HG03159 (cell line): ENCODE data around the gene PSMC3IP.

Source experiments
- ATAC-seq: cut with Tn5 transposase; IDR thresholded peaks from one replicate; pipeline ENCODE4 v1.9.1; 2021; ENCODE audit warnings: mild to moderate bottlenecking, moderate library complexity; ENCODE audit not compliant: unreplicated experiment

PSMC3IP gene

DNA sequence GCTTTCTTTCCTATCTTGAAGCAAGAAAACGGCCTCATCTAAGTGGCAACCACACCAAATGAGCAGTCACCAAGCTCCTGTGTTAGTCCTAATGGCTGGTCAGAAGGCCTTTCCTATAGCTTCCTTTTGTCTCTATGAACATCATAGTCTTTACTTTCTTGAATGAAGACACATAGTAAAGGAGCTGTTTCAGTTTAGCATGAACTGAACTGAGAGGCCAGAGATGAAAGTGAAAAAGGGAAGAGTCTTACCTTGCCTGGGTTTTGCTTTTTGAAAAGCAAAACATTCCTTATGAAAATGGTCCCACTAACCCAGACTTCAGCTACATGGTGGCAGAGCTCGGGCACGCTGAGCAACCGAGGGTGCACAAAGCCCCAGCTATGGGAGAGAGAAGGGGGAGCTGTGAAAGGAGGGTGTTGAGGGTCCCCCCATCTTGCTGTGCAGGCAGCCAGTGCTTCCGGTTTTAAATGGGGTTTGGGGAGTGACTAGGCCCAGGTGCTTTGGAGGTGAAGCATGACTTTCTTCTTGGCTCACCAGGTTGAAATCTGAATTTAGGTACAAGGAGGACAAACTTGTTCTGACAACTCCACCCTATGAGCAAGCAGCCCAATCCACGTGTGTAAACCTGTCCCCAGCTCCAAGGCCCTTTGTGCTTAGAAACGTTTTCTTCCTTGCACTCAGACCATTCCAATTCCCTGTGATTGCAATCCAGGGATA, 9.1 kb upstream of the PSMC3IP start:
- ATAC-seq: no peak

DNA sequence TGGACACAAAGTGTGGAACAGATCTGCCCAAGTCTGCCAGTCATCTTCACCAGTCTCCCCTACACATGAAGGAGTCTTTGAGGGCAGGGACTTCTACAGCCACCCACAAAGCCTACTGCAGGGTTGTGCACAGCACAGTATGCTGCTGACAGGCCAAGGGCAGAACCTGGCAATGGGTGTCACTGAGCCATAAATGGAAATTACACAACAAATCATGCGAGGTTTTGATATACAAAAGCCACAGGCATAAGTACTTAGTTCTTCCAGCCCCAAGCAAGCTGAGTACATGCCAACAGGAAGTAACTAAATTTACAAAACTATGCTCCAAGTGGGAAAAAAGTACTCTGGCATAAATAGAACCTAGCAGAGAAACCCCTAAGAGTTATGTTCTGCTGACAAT, 7.8 kb upstream of the PSMC3IP start:
- no peak for ATAC-seq

DNA sequence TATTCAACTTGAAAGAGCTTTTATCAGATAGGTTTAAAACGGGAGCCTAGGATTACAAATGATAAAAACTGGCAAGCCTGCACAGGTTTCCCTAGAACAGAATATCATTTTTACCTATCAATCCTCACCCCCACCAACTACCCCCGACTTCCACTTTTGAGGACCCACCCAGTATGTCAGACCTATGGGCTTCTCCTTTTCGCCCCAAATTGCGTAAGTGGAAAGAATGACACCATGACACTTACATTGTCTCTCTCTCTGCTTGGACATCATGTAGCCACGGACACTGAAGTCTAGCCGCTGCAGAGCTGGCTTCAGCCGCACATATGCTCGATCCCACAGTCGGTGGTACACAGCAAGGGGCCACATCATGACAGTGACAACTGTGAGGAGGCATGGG, 7.4 kb upstream of the PSMC3IP start:
- ATAC-seq: no peak

DNA sequence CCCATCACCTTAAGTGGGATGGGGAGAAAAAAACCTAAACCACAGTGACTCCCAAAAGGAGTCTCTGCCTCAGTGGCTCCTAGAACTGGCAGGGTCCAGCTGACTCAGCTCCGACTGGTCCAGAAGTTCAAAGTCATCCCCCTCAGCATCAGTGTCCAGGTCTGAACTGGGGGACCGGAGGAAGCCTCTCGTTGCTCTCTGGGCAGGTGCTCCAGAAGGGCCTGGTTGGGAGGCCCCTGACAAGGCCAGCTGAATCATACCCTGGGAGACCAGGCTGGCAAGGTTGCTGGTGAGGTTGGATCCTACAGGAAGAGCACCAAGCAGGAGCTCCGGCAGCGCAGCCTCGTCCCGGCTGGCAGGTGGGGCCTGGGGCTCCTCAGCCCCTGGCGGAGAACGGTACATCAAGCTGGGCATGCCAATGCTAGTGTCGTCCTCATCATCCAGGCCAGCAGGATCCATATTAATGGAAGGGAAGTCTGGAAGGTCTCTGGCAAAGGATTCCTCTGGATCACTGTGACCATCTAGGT, 4.3 kb upstream of the PSMC3IP start:
- ATAC-seq: no peak

DNA sequence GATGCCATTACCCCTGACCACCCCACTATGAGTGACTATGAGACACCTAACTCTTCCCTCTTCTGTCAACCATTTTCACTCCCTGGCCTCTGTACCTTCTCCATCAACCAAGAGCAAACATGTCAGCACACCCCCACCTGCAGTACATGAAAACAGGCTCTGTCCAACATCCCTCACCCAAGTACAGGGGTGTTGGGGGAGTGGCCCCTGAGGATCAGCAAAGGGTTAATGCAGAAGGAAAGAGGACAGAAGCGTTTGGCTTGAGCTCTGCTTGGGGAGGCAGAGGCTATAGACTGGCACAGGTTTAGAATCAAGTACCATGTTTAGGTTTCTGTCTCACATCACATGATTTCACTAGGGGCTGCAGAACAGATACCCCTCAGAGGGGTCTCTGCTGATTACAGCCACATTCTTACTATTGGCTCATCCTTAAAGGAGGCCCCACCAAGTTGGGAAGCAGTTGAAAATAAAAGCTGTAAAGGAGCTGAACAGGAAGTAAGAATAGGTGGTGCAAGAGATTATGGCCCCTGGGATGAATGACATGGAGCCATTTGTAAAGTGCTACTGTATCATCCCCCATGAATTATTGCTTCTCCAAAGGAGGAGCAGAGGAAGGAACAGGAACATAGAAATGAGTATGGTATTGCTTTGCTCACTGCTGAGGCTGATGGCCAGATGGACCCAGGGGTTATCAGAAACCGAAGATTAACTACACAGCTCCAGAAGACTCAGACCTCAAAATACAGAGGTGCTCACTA, 2.4 kb upstream of the PSMC3IP start:
- no peak for ATAC-seq

DNA sequence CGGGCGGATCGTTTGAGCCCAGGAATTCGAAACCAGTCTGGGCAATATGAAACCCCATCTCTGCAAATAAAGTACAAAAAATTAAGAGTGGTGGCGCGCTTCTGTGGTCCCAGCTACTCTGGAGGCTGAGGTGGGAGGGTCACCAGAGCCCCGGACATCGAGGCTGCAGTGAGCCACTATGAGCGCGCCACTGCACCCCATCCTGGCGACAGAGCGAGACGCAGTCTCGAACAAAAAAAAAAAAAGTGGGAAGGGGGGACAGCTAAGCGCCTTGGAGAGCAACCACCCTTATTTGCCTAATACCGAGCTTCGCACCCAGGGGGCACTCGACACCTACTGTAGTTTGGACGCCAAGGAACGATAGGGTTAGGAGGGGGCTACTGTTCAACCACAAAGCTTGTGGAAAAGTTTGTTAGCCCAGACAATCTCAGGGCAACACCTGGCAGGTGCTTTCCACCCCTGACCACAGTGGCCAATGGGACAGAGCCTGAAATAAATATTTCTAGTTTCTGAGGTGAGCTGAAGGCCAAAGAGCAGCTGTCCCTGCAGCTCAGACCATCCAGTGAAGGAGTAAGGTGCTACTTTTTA, 847 bp upstream of the PSMC3IP start:
- ATAC-seq: peak; percentile 52

DNA sequence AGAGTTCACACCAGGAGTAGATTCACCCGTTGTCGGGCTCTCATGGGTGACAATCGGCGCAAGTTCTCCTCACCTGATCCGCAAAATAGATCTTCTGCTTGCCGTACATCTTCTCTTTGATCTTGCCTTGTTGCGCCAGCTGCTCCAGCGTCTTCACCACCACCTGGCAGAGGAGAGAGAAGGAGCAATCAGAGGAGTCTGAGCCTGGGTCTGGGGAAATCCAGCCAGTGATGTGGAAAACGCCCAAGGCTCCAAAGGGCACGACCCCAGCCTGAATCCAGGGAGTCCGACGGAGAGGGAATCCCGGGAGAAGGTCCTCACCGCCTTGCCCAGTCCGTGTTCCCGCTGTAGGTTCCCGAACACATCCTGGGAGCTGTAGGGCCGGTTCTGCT, 393 bp downstream of the PSMC3IP start:
- no peak for ATAC-seq

DNA sequence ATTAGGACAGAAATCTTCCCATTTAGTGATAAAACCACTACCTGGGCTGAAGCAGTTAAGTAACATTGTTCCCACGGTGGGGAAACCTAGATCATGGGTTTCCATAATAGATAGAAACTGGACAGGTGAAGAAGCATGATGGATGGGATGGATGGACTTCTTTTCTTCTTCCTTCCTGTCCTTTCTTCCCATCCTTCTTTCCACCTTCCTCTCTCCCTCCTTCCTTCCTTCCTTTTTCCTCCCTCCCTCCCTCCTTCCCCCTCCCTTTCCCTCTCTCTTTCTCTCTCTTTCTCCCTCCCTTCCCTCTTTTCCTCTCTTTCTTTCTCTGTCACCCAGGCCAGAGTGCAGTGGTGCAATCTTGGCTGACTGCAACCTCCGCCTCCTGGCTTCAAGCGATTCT, 3.1 kb downstream of the PSMC3IP start:
- no peak for ATAC-seq

DNA sequence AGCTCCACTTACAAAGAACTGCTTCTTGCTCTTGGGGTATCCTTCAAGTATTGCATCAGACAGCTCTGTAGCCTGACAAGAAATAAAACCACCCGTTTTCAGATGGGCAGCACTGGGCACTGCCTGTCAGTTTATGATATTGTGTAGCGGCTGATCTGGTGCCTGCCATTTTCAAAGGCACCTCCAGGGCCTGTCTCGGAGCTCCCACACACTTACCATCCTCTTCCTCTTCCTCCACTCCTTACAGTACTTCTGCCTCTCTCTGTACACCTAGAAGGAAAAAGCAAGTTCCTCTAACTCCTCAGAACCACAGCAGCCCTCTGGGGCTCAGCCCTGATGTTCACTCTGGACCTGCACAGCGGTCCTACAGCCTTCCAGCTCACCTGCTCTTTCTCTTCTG, 4.4 kb downstream of the PSMC3IP start:
- ATAC-seq: no peak

DNA sequence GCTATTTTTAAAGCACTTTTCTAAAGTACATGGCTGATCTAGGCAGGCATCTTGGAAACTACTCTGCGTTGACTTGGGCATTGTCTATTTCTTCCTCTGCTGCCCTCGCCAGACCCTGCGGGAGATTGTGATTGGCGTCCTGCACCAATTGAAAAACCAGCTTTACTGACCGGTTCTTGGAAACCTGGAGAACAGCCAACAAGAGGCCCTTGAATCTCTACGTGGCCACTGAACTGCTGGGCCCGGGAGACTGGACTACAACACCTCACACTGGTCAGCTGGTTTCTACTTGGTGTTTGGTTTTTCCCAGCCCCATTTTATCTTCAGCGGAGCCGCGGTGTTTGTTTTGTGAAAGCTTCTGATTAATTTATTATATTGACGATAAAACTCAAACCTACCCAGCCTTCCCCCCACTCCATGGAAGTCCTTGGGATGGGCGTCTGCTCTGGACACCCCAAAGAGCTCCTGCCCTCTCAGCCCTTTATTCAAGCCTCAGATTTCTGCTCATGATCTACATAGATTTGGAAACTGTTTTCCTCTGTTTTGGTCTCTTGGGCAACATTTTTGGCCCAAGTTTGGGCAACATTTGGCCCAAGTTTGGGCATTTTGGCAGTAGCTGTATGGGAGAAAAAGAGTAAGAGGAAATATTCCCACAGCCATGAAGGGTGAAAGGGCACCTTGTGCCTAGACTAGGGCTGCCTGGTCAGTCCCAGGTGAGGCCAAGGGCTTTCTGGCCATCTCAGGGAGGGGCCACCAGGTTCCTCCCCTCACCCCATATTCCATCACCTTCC, 5.9 kb downstream of the PSMC3IP start:
- no peak for ATAC-seq

DNA sequence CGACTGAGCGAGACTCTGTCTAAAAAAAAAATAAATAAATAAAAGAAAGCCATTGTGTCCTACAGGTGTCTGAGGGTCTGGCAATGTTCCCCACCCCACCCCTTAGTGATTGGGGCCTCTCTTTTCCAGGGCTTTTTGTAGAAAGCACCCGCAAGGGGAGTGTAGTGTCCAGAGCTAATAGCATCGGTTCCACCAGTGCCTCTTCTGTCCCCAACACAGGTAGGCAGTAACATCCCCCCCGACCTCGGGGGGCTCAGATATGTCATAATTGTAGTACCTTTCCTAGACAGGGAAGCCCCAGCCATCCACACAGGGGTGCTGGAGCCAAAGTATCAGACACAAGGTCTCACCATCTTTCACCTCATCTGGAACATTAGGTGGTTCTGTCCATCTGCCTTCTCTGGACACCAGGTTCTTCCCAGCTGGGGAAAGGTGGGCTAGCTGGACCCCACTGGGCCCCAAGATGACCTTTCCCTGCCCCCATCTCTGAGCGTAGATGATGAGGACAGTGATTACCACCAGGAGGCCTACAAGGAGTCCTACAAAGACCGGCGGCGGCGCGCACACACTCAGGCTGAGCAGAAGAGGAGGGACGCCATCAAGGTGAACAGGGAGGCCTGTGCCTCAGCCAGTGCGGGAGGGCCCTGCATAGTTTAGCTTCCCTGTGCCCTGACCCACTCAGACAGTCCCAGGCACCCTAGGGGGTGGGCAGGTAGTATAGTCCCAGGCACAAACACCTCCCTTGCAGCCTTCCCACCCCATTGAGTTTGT, 9.0 kb downstream of the PSMC3IP start:
- no peak for ATAC-seq

DNA sequence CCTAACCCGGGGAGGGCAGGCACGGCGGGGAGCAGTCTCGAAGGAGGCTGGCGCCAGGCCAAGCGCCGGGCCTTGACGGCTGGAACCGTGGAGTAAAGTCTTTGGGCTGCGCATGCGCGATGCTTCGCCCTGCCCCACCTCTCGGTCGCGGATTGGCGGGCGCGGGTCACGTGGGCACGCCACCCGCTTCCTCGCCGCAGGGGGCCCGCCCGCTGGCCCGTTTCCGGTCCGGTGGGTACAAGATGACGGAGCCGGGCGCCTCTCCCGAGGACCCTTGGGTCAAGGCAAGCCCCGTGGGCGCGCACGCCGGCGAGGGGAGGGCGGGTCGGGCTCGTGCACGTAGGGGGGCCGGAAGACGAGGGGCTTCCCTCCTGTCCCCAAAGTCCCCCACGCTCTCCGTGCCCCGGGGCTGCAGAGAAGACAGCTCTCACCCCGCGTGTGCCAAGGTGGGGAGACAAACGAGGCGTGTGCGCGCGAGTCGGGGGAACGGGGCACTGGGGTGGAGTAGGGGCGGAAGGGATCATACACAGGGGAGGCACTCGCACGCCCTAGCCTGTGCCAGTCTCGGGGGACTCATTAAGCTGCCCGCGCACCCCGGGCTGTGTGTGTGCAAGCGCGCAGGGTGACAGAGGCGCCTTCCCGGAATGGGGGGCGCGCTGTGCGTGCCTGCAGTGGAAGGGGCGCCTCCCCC, 10.5 kb downstream of the PSMC3IP start, which contains the start of gene MLX:
Gene MLX, plus strand, starts transcription at position 218 of the 691 bp plus-strand sequence. Its CDS starts 25 bp downstream, at position 243.
- peak; percentile 59 for ATAC-seq

DNA sequence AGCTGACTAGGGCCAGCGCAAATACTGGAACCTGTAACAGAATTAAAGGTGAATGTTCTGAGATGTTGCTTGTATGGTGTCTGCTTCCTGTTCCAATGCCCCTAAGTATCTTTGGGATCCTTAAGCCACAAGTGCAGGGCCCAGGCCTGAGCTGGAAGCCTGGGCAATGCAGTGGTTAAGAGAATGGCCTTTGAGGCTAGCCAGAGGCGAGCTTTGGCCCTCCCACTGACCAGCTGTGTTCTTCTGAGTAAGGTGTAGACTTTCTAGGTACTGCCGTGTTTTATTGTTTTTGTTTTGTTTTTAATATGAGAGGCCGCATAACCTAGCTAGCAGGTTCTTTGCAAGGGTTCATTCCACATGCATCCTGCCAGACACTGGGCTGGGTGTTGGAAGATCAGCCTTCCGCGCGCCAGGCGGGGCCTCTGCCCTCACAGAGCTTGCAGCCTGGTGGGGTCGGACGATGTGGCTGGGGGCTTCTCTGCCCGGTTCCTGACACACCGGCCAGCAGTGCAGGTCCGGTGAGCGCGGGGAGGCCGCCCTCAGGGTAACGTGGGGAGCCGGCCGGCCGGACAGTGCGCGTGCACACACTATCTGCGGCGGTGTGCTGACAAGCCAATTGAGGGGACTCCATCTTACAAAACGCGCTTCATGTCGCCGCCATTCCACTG, 11.2 kb downstream of the PSMC3IP start:
- ATAC-seq: no peak

DNA sequence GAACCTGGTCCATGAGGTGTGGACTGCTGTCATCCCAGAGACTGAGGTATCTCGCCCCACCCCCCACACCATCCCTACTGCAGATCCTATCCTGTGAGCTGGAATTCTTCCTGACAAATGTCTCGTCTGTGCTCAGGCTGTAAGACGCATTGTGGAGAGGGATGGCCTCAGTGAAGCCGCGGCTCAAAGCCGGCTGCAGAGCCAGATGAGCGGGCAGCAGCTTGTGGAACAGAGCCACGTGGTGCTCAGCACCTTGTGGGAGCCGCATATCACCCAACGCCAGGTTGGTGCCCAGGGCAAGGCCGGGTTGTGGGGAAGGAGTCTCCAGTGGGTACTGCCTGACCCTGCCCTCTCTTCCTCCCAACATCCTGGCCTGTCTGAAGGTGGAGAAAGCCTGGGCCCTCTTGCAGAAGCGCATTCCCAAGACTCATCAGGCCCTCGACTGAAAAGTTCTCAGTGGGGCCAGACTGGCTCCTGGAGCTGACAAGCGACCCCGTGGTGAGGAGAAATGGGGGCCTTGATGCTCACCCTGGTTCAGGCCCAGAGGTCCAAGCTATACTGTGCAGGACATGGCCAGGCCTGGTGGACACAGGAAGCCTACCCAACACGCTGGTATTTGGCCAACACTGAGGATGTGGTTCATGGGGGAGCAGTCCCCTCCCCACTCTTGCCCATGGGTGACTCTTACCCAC, 11.9 kb downstream of the PSMC3IP start:
- no peak for ATAC-seq

DNA sequence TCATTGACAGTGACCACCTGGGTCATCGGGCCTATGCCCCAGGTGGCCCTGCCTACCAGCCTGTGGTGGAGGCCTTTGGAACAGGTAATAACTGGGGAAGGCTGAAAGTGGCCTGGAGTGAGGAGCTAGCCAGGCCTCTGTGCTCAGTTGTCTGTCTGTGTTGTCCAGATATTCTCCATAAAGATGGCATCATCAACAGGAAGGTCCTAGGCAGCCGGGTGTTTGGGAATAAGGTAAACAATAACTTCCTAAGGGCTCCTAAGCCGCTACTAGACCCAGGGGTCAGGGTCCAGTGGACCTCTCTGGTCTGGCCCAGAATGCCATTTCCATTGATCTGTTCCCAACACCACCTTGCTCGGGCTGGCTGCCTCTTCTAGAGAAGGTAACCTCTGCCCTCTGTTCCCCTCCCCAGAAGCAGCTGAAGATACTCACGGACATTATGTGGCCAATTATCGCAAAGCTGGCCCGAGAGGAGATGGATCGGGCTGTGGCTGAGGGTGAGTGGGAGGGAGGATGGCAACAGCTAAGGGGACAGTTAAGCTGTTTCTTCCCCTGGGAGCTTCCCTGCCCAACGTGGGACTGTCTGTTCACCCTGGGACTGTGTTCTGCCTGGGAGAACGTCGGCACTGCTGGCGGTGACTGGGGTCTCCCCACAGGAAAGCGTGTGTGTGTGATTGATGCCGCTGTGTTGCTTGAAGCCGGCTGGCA, 12.6 kb downstream of the PSMC3IP start:
- ATAC-seq: no peak

DNA sequence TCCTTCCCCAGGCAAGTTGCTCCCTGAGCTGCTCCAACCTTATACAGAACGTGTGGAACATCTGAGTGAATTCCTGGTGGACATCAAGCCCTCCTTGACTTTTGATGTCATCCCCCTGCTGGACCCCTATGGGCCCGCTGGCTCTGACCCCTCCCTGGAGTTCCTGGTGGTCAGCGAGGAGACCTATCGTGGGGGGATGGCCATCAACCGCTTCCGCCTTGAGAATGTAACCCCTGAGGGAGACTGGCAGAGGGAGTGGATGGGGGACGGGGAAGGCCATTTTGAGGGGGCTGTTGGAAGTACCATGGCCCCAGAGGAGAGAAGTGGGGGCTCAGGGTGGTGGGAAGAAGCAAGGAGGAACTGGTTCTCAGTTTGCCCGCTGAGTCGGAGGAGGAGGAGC, 13.6 kb downstream of the PSMC3IP start:
- ATAC-seq: no peak

DNA sequence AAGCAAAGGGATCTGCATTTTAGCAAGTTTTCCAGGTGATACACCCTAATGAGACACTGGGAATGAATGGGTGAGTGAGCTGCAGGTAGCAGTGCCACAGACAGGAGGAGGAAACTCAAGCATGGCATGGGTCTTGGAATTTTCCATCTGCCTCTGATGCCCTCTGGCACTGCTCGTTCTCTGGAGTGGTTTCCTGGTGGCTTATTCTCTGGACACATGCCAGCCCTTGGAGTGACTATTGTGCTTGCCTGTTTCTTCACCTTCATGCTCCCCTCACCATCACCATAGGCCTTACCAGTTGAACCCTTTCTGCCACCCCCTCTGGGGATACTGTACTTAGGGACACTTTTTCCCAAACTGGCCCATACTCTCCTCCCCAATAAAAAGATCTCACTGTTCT, 14.0 kb downstream of the PSMC3IP start:
- no peak for ATAC-seq

DNA sequence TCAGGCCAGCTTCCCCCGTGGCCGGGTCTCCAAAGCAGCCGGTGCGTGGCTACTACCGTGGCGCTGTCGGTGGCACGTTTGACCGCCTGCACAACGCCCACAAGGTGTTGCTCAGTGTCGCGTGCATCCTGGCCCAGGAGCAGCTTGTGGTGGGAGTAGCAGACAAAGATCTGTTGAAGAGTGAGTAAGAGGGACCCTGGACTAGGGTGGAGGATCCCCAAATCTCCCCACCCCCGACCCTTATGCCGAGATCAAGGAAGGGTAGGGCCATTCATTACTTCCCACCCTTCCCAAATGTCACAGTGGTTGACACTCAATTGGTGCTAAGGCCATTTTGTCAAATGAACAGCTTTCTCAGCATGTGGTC, 14.4 kb downstream of the PSMC3IP start:
- no peak for ATAC-seq
